ENCODE measurements around the gene SNRNP25. TPM values are rescaled to one million over a fixed set of nuclear protein-coding genes. Genes with fewer than 3 reads are reported as not detected.
A peak's percentile ranks its signal among the peaks of the same experiment; 100 is the strongest.

SNRNP25 gene
- total and polyA plus RNA-seq, 9 of the 15 experiments (the other 6 are each of a cell fraction or from before 2014, with no cell fraction given) = 59.0 to 176 (median 108) TPM

DNA sequence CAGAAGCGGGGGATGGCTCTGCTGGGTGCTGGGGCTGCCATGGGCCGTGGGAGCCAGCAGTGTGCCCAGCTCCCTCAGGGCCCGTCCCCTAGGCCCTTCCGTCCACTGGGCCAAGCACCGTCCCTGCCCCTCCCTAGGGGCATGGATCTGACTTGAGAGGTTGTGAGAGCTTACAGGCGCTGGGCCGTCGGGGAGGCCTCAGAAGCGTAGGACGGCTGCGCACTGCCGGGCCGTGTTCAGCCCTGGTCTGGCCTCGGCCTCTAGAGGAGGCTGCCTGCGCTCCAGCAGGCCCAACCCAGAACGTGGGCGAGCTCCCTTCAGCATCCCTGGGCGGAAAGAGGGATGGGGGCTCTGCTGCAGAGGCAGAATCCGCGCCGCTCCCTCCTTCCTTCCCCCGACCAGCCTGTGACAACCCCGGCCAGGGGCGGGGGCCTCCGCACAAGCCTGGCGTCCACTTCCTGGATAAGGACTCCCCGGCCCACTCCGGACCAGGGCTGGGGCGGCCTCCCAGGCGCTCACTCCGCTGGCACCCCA, 23.7 kb downstream of the SNRNP25 start (continued):
- TF ChIP-seq NCOA4 (IDR thresholded peaks at IDR 0.05; ENCODE audit: partially characterized antibody) = no peak
- TF ChIP-seq ZC3H4 (CRISPR knock-in tag; IDR thresholded peaks at IDR 0.05; ENCODE audit: borderline replicate concordance) = no peak
- TF ChIP-seq, protein P1, sequence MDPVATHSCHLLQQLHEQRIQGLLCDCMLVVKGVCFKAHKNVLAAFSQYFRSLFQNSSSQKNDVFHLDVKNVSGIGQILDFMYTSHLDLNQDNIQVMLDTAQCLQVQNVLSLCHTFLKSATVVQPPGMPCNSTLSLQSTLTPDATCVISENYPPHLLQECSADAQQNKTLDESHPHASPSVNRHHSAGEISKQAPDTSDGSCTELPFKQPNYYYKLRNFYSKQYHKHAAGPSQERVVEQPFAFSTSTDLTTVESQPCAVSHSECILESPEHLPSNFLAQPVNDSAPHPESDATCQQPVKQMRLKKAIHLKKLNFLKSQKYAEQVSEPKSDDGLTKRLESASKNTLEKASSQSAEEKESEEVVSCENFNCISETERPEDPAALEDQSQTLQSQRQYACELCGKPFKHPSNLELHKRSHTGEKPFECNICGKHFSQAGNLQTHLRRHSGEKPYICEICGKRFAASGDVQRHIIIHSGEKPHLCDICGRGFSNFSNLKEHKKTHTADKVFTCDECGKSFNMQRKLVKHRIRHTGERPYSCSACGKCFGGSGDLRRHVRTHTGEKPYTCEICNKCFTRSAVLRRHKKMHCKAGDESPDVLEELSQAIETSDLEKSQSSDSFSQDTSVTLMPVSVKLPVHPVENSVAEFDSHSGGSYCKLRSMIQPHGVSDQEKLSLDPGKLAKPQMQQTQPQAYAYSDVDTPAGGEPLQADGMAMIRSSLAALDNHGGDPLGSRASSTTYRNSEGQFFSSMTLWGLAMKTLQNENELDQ (CRISPR knock-in tag; IDR thresholded peaks at IDR 0.05; ENCODE audit: borderline replicate concordance) = no peak
- TF ChIP-seq ZNF57 (CRISPR knock-in tag; IDR thresholded peaks at IDR 0.05) = no peak
- TF ChIP-seq, protein P2, sequence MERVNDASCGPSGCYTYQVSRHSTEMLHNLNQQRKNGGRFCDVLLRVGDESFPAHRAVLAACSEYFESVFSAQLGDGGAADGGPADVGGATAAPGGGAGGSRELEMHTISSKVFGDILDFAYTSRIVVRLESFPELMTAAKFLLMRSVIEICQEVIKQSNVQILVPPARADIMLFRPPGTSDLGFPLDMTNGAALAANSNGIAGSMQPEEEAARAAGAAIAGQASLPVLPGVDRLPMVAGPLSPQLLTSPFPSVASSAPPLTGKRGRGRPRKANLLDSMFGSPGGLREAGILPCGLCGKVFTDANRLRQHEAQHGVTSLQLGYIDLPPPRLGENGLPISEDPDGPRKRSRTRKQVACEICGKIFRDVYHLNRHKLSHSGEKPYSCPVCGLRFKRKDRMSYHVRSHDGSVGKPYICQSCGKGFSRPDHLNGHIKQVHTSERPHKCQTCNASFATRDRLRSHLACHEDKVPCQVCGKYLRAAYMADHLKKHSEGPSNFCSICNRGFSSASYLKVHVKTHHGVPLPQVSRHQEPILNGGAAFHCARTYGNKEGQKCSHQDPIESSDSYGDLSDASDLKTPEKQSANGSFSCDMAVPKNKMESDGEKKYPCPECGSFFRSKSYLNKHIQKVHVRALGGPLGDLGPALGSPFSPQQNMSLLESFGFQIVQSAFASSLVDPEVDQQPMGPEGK (CRISPR knock-in tag; IDR thresholded peaks at IDR 0.05; ENCODE audit: borderline replicate concordance) = no peak
- 0 out of 2 replicates have a peak, but pooled peaks have one; percentile 37 for TF ChIP-seq HDAC2 (IDR thresholded peaks at IDR 0.05)
- no peak for TF ChIP-seq WHSC1 (IDR thresholded peaks at IDR 0.05; ENCODE audit: low read length)
- TF ChIP-seq HDGF (IDR thresholded peaks at IDR 0.05) = 0 out of 2 replicates have a peak, but pooled peaks have one; percentile 34
- TF ChIP-seq HOXB6 (CRISPR knock-in tag; IDR thresholded peaks at IDR 0.05; ENCODE audit: borderline replicate concordance) = no peak
- TF ChIP-seq, protein P3, sequence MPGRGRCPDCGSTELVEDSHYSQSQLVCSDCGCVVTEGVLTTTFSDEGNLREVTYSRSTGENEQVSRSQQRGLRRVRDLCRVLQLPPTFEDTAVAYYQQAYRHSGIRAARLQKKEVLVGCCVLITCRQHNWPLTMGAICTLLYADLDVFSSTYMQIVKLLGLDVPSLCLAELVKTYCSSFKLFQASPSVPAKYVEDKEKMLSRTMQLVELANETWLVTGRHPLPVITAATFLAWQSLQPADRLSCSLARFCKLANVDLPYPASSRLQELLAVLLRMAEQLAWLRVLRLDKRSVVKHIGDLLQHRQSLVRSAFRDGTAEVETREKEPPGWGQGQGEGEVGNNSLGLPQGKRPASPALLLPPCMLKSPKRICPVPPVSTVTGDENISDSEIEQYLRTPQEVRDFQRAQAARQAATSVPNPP (IDR thresholded peaks at IDR 0.05; ENCODE audit: borderline replicate concordance, insufficient read depth, insufficient read length) = no peak
- no peak for TF ChIP-seq FOXA1 (IDR thresholded peaks at IDR 0.05; ENCODE audit: borderline replicate concordance)
- no peak; a peak in 1 of 4 replicates for TF ChIP-seq FOXA3 (CRISPR knock-in tag; conservative IDR thresholded peaks at IDR 0.05 in 1 of 2, IDR thresholded peaks at IDR 0.05 in 1 of 2)
- peak; percentile 22; the same call in 1 of the 2 replicates for TF ChIP-seq CBX1 (IDR thresholded peaks at IDR 0.05; ENCODE audit: low read depth)
- TF ChIP-seq POLR2G (IDR thresholded peaks at IDR 0.05; ENCODE audit: low read depth, low read length) = peak; percentile 48; the same call in 1 of the 2 replicates
- TF ChIP-seq FOXJ2 (tag; IDR thresholded peaks at IDR 0.05) = no peak
- no peak for TF ChIP-seq STAT5A (IDR thresholded peaks at IDR 0.05; ENCODE audit: borderline replicate concordance, low read length)
- 0 out of 2 replicates have a peak, but pooled peaks have one; percentile 3 for TF ChIP-seq GTF2E2 (tag; IDR thresholded peaks at IDR 0.05)
- TF ChIP-seq ZBED1 (IDR thresholded peaks at IDR 0.05) = no peak
- TF ChIP-seq CAMTA2 (CRISPR knock-in tag; conservative IDR thresholded peaks at IDR 0.05) = no peak
- 0 out of 2 replicates have a peak, but pooled peaks have one; percentile 50 for TF ChIP-seq IRF2 (CRISPR knock-in tag; IDR thresholded peaks at IDR 0.05)
